GM18868 (cell line): ENCODE results near the gene YIF1A.

Experiments used
- ATAC-seq: cut with Tn5 transposase; IDR thresholded peaks from one replicate; pipeline ENCODE4 v1.9.1; 2021; ENCODE audit warnings: mild to moderate bottlenecking, moderate library complexity; ENCODE audit not compliant: unreplicated experiment

YIF1A gene

DNA sequence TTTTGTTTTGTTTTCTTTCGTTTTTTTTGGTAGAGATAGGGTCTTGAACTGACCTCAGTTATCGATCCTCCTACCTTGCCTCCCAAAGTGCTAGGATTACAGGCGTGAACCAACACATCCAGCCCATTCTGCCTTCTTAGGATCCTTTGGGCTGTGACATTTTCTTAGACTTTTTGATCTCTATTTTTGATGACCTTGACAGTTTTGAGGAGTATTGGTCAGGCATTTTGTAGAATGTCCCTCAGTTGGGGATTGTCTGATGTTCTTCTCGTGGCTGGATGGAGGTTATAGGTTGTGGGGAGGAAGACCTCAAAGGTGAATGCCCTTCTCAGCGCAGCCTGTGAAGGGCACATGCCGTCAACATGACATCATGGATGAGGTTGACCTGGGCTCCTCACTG, 40.0 kb downstream of the YIF1A start:
- no peak for ATAC-seq

DNA sequence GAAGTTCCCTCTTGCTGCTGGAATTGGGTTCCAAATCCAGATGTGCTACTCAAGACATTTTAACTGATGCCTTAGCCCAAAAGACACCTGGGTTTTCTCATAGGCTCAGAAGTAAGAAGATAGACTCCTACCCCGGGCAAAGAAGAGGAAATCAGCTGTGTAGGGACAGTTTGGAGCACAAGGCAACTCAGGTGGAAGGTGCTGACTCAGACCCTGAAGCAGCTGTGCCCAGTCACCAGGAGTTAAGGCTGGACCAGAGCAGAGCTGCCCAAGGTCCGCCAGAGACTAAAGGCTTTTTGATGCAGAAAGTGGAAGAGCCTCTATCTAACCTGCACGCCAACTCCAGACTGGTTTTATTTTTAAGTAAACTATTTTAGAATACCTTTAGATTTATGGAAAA, 41.1 kb downstream of the YIF1A start:
- no peak for ATAC-seq

DNA sequence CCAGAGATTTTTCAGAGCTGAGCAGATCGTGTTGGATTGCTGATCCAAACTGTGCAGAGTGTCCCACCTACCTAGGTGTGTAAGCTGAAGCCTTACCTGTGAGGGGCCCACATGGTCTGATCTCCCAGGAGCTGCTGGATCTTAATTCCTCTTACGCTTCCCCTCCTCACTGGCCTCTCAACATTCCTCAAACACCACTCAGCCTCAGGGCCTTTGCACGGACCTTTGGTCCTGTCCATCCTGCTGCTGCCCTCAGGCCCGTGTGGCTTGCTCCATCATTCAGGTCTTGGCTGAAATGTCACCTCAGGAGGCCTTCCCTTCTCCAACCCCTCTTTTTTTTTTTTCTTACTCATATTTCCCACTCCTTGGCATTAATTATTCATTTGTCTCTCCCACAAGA, 41.6 kb downstream of the YIF1A start:
- ATAC-seq = no peak

DNA sequence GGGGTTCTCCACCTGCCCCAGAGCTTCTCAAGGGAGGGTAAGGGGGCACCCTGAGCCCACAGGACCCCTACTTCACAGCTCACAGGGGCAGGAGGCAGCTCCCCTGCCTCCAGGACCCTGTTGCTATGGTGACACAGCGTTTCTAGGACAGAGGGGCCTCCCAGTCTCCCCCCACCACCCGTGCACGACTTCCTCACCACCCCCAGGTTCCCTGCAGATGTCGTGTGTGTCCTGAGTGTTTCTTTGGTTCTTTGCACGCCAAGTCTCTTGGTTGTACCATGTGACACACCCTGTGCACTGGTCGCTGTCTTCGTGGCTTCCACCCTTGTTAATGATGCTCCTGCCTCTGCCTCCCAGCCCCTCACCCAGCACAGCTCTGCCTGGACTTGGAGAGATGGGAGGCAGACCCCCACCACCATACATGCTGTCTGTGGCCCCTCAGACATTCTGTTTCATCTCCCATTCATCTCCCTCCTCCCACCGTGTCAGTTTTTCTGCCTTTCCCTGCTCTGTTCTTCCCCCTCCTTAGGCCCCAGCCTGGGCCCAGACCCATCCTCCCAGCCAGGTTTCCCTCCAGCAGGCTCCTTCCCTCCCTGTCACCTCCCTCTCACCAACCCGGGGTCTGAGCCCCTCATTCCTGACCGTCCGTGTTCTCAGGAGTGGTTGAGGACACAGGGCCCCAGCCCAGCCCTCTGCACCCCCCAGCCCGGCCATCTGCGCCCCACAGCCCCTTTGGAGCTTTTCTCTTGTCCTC, 45.0 kb downstream of the YIF1A start:
- no peak for ATAC-seq

DNA sequence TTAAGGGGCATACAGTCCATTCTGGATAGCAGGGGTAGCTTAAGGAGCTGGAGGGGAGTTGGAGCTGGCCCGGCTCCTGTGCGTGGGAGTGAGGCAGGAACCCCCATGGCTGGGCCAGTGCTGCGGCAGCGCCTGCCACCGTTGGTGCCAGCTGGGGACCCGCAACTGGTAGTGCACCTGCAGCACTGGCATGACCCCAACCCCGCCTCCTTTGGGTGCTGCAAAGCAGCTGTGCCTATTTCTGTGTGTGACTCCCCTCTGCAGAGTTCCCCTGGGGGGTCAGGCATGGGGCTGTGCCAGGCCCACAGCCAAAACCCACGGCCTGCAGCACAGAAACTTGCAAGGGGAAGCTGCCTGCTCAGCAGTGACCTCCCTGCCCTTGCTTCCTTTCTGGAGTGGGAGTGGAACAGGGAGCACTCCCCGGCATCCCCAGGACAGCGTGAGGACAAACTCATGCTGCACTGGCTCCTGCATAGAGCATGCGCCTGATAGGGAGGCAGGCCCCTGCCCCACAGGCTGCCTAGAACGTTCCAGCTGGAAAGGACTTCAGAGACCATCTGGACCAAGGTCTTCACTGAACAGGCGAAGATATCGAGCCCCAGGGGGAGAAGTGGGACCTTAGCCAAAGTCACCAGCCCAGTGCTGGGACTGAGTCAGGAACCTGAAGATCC, 46.7 kb downstream of the YIF1A start:
- no peak for ATAC-seq

DNA sequence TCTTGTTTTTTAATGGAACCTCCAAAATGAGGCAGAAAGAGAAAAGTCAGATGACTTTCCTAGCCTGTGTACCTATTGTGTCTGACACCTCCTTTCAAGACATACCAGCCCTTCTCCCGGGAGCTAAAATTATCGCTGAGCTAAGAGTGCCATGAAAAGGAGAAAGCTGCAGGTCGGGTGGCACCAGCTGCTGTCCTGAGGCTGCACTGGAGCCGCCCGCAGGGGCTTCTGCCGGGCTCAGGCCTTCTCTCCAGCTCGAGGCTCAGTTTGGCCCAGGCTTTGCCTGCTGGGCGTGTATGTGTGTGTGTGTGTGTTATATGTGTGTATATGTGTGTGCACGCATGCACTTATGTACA, 48.2 kb downstream of the YIF1A start:
- no peak for ATAC-seq

DNA sequence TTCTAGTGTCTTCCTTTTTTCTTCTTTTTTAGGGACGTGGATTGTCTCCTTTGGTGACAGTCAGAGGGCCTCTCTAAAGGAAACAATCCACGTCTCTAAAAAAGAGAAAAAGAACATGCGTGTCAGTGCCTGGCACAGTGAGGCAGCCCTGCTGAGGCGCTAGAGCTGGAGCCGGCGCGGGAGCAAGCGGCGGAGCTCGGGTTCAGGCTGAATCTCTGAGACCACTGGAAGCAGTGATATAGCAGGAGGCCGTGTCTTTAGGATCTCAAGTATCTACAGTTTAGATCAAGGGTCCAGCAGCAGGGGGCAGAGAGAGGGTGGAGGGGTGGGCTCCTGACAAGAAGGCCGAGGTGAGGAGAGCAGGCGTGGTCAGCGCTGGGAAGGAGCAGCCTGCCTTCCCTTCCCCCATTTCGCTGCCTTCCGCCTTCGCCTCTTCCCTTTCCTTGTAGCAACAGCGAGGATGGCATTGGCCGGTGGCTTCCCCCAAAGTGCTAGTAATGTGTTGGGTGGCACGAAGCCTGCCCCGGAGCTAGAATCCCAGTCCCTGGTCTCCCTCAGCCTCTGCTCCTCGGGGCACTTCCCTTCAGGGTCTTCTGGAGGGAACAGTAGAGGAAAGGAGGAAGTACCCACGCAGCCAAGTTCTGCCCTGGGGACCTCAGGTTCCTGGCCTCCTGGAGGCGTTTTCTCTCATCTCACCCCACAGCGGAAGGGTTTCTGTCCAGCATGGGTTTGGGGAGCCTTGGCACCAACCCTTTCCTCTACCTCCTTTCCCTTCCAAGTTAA, 48.8 kb downstream of the YIF1A start:
- no peak for ATAC-seq

DNA sequence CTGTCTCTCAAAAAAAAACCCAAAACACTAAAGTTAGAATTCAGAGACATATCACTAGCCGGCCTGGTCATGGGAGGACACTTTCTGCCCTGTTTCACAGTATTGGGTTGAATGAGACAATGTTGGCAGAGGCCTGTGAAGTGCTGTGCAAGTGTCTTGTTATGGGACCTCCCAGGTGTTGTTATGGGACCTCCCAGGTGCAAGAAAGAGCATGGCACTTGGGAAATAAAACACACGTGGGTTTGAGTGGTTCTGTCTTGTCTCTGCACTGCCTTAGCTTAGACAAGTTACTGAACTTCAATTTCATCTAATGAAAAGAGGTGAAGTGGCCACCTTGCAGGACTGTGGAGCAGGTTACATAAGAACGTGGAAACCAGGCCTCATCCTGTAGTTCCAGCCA, 49.4 kb downstream of the YIF1A start:
- ATAC-seq = no peak

DNA sequence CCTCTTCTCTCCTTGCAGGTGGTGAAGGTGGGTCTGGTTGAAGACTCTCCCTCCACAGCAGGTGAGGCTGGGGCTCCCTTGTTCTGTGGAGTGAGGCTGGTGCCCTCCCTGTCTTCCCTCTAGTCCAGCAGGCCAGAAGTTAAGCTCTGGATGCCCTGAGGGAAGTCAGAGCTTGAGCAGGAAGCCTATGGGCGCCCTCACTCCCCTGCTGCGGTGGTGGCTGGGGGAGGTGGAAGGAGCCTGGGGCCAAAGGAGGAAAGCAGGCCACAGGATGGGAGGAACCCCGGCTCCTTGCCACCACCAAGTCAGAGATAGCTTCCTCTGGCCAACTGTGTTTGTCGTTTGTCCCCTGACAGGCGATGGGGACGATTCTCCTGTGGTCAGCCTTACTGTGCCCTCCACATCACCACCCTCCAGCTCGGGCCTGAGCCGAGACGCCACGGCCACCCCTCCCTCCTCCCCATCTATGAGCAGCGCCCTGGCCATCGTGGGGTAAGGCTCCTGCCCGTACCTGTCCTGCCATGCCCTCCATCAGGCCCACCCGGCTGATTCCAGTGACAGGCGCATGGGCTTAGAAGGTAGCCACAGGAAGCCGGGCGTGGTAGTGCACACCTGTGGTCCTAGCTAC, 50.0 kb downstream of the YIF1A start:
- ATAC-seq = no peak

DNA sequence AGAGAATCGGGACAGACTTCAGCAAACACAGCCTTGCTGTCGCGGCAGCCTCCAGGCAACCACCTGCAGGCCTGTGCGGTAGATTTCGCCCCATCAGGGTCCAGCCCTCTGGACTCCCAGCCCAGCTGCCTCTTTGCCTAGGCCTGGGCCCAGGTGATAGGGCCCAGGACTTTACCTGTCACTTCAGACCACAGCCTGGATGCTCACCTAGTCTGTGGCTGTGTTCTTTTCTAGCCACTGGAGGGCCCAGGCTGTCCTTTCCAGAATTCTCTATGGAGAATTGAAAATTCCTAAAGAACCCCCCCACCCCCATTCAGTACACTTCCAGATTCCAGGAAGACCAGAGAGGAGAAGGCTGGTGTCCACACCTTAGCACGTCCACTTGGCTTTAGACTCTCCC, 51.1 kb downstream of the YIF1A start:
- ATAC-seq = no peak

DNA sequence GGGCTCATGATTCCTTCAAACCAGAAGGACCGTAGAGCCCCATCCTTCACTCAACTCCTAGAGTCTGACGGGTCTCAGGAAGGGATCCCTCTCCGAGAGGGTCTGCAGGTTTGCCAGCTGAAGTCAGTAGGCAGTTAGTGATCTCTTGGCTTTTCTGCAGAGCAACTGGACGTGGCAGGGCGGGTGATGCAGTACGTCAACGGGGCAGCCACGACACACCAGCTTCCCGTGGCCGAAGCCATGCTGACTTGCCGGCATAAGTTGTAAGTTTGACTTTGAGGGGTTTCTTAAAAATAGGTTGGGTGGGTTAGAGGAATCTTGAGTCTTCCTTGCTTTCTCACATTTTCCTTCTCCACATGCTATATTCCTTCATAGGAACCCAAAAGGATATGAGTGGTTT, 53.8 kb downstream of the YIF1A start:
- ATAC-seq = no peak
